DMS114 treated with DMSO at 0.1 percent for 48 hours (cell line): ENCODE data around the gene MXI1.

Experiments
- DNase-seq: peaks from one replicate; lab custom pipeline; 2025; ENCODE audit not compliant: unreplicated experiment; lab: John Stamatoyannopoulos, UW

The MXI1 gene

DNA sequence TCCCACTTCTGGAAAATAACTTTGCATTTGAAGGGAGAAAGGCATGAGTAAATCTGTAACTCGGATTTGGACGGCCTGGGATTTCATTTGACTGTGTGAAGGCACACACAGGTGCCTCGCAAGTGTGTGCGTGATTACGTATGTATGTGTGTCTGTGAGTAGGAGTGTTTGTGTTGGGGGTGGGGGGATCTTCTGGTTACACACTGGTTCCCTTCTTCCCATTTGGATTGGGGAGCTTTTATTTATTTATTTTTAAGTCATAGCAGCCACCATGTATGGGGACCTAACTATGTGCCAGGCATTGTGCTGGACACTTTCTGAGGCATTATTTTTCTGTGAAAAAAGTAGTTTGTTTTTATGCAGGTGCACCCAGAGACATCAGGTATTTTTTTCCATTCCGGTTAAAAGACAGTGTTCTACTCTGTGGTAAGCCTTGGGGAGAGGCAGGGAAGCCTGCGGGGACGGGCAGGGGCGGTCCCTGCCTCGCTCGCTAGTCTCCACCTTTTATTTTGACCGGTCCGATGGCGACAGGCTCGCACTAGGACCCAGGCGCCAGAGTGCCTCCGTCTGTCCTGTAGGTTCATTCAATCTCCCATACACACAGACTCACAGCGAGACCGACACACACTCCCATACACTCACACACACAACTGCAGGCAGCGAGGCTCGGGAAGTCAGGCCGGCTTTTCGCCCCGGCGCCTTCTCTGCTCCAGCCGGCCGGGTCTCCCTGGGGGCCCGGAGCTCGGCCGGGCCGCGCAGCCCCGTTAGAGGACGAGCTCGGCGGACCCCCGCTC is at the start of gene MXI1:
Gene MXI1 (plus strand): TSS at position 595 of the 794 bp plus-strand sequence. CDS start 204 bp downstream, outside the sequence.
- DNase-seq, result peak; percentile 82

DNA sequence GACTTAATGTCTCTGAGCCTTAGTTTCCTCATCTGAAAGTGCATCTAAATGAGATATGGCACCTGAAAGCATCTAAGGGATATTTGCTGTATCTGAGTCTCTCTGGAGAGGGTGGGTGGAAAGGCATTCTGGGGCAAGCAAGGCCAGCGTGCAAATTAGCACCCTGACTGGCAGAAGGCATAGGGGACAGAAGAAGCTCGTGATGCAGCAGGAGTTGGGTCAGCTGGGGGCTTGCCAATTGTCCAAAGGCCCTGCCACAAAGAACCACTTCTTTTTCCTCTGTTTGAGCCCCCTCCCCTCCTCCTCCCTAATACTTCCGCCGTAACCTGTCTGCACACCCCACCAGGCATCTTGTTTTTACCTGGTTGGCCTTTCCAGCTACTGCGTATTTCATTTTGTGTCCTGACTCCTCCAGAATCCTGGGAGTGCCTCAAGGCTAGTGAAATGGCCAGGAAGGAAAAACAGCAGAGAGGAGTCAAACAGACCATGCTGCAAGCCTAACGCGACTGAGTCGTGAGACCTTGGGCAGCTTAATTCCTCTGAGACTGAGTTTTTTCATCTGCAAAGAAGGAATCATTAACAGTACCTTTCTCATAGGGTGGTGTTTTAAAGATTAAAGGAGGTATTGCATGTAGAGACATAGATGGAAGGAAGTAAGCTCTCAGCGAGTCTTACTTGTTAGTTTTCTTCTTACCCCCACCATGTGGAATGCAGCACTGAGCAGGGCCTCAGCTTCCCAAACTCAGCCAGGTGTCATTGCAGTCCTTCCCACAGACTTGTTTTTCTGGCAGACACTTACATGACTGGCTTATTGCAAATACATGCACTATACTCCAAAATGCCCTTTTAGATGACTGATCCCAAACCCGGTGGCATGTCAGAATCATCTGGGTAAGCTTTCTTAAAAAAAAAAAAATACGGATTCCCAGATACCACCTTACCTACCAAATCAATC is 49.1 kb upstream of the MXI1 start:
- no peak for DNase-seq

DNA sequence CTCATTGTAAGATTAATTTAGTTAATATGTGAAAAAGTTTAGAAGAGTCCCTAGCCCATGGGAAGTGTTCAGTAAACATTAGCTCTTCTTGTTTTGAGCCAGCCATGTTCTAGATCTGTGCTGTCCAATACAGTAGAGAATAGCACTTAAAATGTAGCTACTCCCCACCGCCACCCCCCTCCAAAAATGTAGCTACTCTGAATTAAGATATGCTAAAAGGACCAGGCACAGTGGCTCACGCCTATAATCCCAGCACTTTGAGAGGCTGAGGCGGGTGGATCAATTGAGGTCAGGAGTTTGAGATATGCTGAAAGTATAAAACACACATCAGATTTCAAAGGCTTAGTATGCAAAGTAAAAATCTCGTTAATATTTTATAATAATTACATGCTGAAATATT is 47.3 kb upstream of the MXI1 start:
- no peak for DNase-seq

DNA sequence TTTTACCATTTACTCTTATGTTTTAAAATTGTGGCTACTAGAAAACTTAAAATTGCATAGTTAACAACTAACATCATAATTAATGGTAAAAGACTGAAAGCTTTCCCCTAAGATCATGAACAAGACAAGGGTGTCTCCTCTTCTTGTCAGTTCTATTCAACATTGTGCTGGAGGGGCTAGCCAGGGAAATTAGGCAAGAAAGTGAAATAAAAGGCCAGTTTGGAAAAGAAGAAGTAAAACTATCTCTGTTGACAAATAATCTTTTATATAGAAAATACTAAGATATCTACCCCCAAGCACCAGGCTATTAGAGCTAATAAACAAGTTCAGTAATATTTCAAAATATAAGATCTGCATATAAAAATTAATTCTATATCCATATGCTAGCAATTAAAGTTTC is 46.9 kb upstream of the MXI1 start:
- no peak for DNase-seq

DNA sequence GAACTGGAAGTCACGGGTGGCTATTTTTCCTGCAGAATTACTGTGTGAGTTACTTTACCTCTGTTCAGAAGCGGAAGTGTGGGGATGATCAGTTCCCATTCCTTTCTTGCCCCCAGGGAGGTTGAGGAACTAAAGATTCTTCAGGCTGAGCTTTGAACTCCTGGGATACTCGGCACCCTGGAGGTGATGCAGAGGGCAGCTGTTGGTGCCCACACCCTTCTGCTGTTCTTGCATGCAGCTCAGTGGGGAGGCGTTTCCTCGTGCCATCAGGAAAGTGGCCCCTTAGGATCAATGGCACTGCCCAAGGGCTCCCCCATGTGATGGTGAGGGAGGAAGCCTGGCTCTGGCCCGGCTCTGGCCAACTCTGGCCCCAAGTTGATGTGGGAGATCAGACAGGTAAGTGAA is 44.7 kb upstream of the MXI1 start:
- no peak for DNase-seq

DNA sequence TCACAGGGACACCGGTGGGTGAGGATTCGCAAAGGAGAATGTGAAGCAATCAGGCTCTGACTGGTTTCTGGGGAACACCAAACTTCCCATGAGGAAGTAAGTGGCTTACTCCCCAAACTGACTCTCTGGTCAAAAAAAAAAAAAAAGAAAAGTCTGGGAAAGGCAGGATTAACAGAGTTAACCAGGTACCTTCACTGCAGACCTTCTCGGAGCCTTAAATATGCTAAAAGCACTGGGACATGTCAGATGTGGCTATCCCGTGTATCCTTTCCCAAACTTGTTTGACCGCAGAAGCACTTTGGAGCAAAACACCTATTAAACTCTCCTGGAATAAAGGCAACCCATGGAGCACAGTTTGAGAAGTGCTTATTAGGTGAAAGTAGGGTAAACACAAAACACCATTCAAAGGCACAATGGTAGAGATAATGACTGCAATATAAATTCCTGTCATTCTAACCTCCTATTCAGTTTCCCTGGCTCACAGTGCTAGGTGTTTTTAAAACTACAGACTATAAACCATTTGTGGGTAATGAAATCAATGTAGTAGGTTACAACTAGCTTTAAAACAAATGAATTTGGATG is 44.1 kb upstream of the MXI1 start:
- no peak for DNase-seq

DNA sequence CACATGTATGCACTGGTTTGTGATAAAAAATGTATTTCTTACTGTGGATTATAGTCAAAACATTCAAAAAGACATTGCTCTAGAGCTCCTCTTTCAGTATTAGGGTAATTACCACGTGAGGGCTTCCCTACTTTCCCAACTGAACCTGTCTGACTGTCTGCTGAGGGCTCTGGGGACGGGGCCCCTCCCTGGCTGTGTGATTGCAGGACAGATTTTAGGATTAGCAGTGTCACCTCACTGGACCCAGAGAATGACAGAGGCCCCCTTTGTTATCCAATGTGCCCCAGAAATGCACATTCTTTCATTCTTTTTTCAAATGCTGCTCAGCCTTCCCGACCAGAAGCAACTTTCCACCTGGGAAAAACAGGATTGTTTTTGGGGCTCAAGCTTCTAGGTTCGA is 43.6 kb upstream of the MXI1 start:
- DNase-seq, result no peak

DNA sequence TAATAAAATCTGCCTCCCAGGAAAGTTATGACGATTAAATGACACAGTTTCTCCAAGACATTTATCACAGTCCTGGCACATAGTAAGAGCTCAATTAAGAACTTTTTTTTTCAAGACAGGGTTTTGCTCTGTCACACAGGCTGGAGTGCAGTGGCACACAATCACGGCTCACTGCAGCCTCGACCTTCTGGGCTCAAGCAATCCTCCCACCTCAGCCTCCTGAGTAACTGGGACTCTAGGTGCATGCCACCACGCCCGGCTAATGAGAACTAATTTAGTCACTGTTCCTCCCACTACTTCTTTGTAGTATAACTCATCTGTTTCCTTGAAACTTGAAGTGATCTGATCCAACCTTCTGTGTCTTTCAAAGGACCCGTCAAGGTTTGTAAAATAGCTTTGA is 42.2 kb upstream of the MXI1 start:
- DNase-seq, result no peak

DNA sequence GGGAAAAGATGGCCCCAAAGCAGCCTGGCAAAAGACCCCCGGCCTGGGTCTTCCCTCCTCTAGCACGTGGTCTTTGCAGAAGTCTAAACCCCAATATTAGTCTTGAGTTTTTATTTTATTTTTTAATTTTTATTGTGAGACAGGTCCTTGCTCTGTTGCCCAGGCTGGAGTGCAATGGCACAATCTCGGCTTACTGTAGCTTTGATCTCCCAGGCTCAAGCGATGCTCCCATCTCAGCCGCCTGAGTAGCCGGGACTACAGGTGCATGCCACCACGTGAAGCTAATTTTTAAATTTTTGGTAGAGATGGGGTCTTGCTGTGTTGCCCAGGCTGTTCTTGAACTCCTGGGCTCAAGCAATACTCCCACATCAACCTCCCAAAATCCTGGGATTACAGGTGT is 40.3 kb upstream of the MXI1 start:
- no peak for DNase-seq

DNA sequence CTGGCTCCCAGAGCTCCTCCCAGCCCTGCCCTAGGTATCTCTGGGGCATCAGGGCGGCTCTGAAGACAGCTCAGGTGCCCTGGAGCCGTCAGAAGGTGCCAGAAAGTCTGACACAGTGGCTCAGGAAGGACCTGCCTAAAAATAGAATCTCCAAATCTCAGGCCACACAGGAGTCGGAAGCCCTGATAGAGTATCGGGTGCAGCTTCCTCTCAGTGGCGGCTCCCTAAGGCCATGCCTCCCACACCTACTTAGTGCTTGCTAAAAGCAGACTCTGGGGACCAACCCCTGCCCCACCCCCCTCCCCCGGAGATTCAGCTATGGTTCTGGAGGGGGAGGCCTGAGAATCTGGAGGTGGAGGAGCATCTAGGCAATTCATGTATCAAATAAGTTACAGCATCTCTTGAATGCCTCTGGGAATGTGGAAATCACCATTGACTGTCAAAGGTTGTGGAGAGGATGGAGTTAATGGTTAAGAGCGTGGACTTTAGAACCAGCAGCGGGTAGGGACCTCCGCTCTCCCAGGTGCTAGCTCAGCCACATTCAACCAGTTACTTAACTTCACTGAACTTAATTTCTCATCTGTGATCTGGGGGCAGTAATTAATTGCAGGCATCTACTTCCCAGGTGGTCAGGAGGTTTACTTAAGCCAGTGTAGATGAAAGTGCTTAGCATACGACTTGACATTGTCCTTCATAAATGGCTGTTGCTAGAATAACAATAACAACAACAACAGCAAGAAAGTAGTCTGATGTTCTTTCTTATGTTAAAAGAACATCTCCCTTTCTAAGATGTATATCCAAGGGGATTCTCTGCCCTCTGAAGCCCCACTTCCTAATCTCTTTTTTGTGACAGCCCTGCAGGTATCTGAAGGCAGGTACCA is 38.6 kb upstream of the MXI1 start:
- DNase-seq, result no peak

DNA sequence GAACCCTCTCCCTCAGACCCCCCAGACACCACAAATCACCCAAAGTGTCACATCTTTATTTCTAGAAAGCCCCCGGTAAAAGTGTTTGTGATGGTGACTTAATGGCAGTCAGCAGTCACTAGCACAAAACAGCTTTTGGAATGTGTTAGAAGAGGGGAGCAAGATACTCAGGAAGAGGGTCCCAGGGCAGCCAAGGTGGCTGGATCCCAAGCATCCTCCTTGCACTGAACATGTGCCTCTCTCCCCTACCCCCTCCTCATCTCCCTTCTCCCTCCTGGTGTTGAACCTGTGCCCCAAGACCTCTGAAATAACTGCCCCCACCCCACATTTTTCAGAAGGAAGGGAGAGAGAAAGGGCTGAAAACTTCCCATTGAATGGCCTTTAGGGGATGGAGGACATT is 37.8 kb upstream of the MXI1 start:
- no peak for DNase-seq

DNA sequence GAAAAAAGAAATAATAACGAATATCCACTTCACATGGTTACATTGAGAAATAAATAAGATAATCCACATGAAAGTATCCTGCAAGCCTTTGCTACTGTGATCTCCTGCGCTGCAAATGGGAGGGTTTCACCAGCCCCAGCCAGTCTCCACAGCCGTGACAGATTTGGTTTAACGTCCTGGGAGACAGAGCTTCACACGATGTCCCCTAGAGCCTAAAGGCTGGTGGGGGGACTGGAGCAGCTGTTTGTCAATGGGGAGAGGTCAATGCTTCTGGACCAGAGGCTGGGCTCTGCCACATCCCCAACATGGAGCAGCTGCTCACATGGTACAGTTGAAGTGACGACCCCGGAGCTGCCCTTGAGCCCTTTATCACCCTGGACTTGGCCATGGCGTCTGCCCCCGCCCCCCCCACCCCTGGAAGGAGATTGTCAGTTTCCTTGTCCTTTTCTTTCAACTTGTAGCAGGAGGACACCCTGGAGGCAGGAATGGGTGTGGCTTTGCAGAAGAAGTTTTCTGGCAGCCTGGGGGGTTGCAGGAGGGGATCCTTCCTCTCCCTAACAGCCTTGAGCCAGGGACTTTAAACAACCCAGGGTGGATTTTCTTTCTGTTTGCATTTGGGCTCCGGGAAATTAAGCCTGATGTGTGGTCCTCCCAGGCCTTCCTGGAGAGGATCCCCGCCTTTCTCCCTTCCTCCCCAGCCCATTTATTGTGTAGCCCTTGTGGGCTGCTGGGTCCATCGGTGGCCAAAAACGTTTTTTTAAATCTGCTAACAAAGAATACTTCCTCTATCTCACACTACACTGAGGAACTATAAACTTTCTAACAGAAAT is 37.0 kb upstream of the MXI1 start:
- no peak for DNase-seq

DNA sequence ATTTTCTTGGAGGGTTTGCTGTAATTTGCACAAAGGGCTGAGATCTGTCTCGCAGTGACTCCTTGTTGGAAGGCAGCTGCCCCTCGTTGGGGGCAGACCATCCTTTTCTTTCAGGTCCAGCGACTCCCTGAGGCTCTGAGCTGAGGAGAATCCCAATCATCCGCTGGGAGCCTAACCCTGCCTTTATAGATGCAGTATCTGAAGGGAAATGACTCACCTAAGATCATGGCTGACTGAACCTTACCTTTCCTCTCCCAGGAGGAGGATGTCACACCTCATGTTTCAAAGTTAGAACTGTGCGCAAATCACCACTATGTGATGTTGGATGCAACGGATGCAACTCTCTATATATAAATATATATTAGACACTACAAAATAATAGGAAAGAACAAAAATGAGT is 36.4 kb upstream of the MXI1 start:
- no peak for DNase-seq

DNA sequence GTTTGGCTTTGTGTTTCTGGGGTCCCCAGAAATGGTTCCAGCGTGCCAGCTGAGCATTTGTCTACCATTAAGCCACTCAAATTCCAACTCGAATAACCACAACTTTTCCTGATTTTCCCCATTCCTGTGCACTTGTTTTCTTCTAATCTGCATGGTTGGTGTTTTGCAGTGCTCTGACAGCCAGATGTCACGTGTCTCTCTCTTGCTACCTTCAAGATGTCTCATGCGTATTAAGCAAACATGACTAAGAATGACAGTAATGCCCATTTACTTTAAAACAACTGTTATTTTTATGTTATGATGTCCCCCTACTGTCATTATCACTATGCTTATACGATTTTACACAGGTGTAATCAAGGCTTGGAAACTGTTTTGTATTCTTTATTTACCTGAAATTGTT is 35.2 kb upstream of the MXI1 start:
- no peak for DNase-seq

DNA sequence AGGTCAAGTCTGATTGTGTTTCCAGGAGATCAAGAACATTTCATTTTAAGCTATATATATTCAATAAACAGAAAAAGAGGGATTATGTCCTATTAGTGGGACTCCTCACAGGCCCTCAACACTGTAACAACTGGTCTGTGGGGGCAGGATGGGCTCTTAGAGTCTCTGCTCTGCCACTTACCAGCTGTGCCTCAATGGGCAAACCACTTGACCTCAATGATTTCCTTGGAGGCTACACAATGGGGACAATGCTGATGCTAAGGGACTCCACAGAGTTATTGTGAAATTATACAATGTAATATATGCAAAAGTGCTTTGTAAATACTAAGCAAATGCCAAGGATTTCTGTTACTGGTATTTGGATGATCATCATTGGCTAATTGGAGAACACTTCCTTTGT is 33.2 kb upstream of the MXI1 start:
- DNase-seq, result no peak

DNA sequence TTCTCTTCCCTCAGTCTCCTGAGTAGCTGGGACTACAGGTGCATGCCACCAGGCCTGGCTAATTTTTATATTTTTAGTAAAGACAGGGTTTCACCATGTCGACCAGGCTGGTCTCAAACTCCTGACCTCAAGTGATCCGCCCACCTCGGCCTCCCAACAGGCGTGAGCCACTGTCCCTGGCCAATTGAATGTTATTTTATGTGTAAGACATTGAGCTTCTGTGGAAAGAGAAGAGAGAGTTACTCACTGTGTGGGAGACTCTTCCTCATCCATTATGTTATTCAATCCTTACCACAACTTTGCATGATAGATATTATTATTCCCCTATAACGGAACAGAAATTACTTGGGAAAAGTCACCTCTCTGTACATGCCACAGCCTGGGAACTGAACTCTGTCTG is 32.6 kb upstream of the MXI1 start:
- DNase-seq, result no peak

DNA sequence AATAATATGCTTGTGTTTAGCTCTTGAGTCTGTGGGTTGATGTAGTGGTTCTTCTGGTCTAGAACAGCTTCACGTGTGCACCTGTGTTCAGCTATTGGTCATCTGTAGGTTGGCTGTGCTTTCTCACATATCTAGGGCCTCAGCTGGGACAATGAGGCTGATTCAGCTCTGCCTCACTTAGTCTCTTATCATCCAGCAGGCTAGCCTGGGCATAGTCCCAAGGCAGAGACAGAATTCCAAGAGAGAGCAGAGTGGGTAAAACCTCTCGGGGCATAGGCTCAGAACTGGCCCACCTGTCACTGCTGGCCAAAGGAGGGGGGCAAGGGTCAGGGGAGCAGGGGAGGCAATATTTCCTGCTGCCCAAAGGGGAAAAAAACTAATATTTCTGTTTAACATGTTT is 32.0 kb upstream of the MXI1 start:
- no peak for DNase-seq

DNA sequence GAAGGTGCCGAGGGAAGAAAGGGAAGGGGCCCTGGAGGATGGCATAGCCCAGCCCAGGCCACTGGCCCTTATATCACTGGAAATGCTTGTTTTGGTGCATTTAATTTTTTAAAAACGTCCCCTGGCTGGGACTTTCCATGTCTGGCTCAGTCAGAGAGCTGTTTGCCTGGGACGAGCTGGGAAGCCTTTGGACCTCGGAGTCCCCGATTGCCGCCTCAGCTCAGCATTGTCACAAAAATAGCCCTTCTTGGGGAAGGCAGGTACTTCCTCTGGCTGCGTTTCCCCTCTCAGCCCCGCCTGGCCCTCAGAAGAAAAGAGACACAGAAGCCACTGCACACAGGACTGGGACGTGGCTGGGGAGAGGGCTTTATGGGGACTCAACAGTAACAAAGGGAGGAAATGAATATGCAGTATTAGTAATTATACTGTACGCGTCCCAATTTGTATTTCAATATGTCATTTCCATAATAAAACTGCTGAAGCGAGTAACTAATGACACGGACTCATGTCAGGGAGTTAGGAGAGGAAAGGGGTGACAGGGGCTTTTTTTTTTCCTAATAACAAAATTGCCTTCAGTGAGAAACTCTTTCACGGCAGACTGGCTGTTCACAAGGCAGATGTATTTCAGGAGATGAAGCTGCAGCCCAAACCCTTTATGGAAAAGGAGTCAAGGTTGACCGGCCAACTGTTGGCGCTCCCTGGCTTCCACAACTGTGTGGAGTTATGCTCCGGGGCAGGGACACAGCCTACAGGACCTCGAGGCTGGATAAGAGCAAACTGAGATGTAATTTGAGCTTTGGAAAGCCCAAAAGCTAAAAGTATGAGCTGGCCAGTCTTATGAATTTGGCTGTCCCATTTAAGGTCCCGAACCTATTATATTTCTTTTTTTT is 31.0 kb upstream of the MXI1 start:
- DNase-seq, result no peak

DNA sequence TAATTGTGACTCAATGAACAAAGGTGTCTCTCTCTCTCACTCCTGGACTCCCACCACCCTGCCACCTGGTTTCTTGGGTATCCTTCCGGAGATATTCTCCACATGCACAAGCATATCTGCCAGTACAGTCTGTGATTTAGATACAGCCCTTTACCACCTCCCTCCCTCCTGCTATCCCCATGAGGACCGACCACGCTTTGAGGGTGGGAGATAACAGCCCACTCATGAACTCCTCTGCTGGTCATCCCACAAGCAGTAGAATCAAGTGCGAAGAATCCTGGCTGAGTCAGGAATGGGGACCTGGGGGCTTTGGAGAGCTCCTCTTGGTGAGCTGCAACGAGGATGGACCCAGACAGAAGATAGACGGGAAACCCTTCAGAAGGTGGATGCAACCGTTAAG is 28.2 kb upstream of the MXI1 start:
- no peak for DNase-seq
